Thymus (tissue), 11 donors: ENCODE measurements around the gene EPB41L1. TPM values are rescaled to one million over a fixed set of nuclear protein-coding genes. Genes with fewer than 3 reads are reported as not detected.

ENCODE experiments used
- DNase-seq, 9 donors: peaks; one replicate each; pipeline ENCODE4 v3.0.0-alpha.2; 2013; ENCODE audit warnings: low spot score in 9 of 9, low read depth in 6 of 9, missing footprints in 1 of 9
- H3K27ac ChIP-seq, 2 donors: one replicate each; pipeline ENCODE4 v1.5.1; 2013; ENCODE audit warnings: control low read depth in 1 of 2, low read depth in 1 of 2, low read length in 1 of 2, mild to moderate bottlenecking in 1 of 2, moderate library complexity in 1 of 2
- H3K27me3 ChIP-seq, 2 donors: one replicate each; pipeline ENCODE4 v1.5.1; 2013; ENCODE audit warnings: low read length in 1 of 2; ENCODE audit not compliant: control insufficient read depth in 2 of 2, insufficient read depth in 1 of 2
- H3K36me3 ChIP-seq, 2 donors: one replicate each; pipeline ENCODE4 v1.5.1; 2013; ENCODE audit warnings: low read length in 1 of 2, mild to moderate bottlenecking in 1 of 2, moderate library complexity in 1 of 2; ENCODE audit not compliant: control insufficient read depth in 2 of 2, insufficient read depth in 2 of 2
- H3K4me1 ChIP-seq, 2 donors: one replicate each; pipeline ENCODE4 v1.5.1; 2013; ENCODE audit warnings: low read length in 2 of 2; ENCODE audit not compliant: control insufficient read depth in 2 of 2, insufficient read depth in 2 of 2
- H3K4me3 ChIP-seq, 2 donors: one replicate each; pipeline ENCODE4 v1.5.1; 2013; ENCODE audit warnings: low read length in 2 of 2, control low read depth in 1 of 2, mild to moderate bottlenecking in 1 of 2
- H3K9me3 ChIP-seq, 2 donors: one replicate each; pipeline ENCODE4 v1.5.1; 2013; ENCODE audit warnings: low read length in 1 of 2, mild to moderate bottlenecking in 1 of 2; ENCODE audit not compliant: control insufficient read depth in 2 of 2, insufficient read depth in 1 of 2
- WGBS: extraction: QIAGEN DNeasy Blood & Tissue Kit; methylation state at CpG from one replicate; pipeline ENCODE4 v1.1.7; 2013; 5-methylcytosine and 5-hydroxymethylcytosine counted together
- polyA plus RNA-seq: library from polyadenylated mRNA; stranded (reverse); fragments of 200-250 nt; gene quantifications from one replicate; pipeline ENCODE4 v1.2.3, GENCODE V29; 2013
- total RNA-seq: library from RNA; stranded (reverse); fragments of 120-200 nt; gene quantifications from one replicate; pipeline ENCODE4 v1.2.4, GENCODE V29; 2013
- donor health status: healthy.

EPB41L1 gene
- total and polyA plus RNA-seq, 2 donors, result 3.1 to 4.2 TPM

- no peak for DNase-seq
- Histone ChIP-seq H3K36me3 (no peaks in the 10 kb centered on the region), H3K4me1 (no peaks in the 10 kb centered on the region), H3K27me3 (peaks cover 8 to 35% of the 10 kb centered on the region in 2 donors), H3K9me3 (no peaks in the 10 kb centered on the region), H3K4me3 (no peak overlapping the region), H3K27ac (no peak overlapping the region)
- 91% methylated on average over 3 of the region's 3 CpGs for WGBS
These were observed 5.5 kb upstream of the EPB41L1 start for GRCh38 chr20:36149012-36149411.

DNA sequence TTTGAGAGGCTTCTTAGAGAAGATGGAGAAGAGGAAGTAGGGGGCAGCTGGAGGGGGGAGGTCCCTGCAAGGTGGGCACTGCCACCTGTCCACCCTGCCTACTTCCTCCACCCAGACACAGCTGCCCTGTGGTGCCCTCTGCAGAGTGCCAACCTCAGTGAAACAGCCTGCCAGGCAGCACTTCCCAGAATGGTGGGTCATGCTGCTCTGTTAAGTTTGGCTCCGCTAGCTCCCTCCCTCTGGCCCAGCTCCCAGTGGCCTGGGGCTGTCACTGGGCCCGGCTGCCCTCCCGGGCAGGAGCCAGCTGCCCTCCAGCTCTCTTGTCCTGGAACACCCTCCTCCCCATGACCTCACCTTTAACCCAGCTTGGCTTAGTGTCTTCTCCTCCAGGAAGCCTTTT, 5.1 kb upstream of the EPB41L1 start:
- no peaks in the 10 kb centered on the region for H3K36me3 ChIP-seq
- no peaks in the 10 kb centered on the region for H3K9me3 ChIP-seq
- WGBS, result 61% methylated on average over 3 of the region's 3 CpGs
- no peak overlapping the region for H3K4me3 ChIP-seq
- H3K27me3 ChIP-seq, result peaks cover 12 to 38% of the 10 kb centered on the region in 2 donors
- no peak for DNase-seq
- no peak overlapping the region for H3K27ac ChIP-seq
- H3K4me1 ChIP-seq, result peaks cover 2 to 3% of the 10 kb centered on the region in 2 donors

GRCh38 chr20:36150489-36150846, 4.1 kb upstream of the EPB41L1 start:
- H3K36me3 ChIP-seq, result no peaks in the 10 kb centered on the region
- no peak for DNase-seq
- peaks cover 21 to 47% of the 10 kb centered on the region in 2 donors for H3K27me3 ChIP-seq
- WGBS, result 98% methylated on average over 3 of the region's 3 CpGs
- no peaks in the 10 kb centered on the region for H3K9me3 ChIP-seq
- H3K4me3 ChIP-seq, result no peak overlapping the region
- H3K4me1 ChIP-seq, result peaks cover 3 to 5% of the 10 kb centered on the region in 2 donors
- no peak overlapping the region for H3K27ac ChIP-seq

- WGBS, result 81% methylated on average over 4 of the region's 4 CpGs
- Histone ChIP-seq H3K4me3 (no peak overlapping the region), H3K27ac (no peak overlapping the region), H3K9me3 (no peaks in the 10 kb centered on the region), H3K27me3 (peaks cover 25 to 52% of the 10 kb centered on the region in 2 donors), H3K4me1 (peaks cover 3 to 5% of the 10 kb centered on the region in 2 donors), H3K36me3 (no peaks in the 10 kb centered on the region)
- DNase-seq, result no peak
These were observed 3.5 kb upstream of the EPB41L1 start for GRCh38 chr20:36150847-36151539.

GRCh38 chr20:36152261-36152660, 2.3 kb upstream of the EPB41L1 start:
- WGBS, result 86% methylated on average over 4 of the region's 4 CpGs
- H3K4me1 ChIP-seq, result peaks cover 3 to 9% of the 10 kb centered on the region in 2 donors
- H3K9me3 ChIP-seq, result no peaks in the 10 kb centered on the region
- H3K36me3 ChIP-seq, result no peaks in the 10 kb centered on the region
- no peak overlapping the region for H3K4me3 ChIP-seq
- no peak overlapping the region for H3K27ac ChIP-seq
- peaks cover 25 to 62% of the 10 kb centered on the region in 2 donors for H3K27me3 ChIP-seq
- no peak for DNase-seq

DNA sequence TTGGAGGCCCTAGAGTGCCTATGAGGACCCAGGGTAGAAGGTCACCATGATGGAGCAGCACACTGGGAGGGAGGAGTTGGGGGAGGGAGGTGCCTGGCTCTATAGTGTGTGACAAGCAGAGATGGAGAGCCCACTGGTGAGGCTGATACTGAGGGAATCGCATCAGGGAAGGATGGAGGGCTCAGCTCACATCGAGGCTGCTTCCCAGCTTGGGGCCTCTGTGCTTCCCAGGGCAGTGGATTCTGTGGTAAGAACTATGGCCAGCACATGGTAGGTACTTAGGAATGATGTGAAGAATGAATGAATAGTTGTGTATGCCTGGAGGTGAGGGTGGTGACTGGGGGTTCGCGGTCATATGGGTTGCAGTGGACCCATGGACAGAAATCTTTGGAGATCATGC, 1.3 kb upstream of the EPB41L1 start:
- peaks cover 3 to 9% of the 10 kb centered on the region in 2 donors for H3K4me1 ChIP-seq
- no peaks in the 10 kb centered on the region for H3K36me3 ChIP-seq
- no peaks in the 10 kb centered on the region for H3K9me3 ChIP-seq
- 93% methylated on average over 4 of the region's 4 CpGs for WGBS
- peaks cover 25 to 69% of the 10 kb centered on the region in 2 donors for H3K27me3 ChIP-seq
- no peak overlapping the region for H3K4me3 ChIP-seq
- no peak overlapping the region for H3K27ac ChIP-seq
- DNase-seq, result no peak

- H3K27me3 ChIP-seq, result peaks cover 25 to 74% of the 10 kb centered on the region in 2 donors
- no peaks in the 10 kb centered on the region for H3K9me3 ChIP-seq
- H3K36me3 ChIP-seq, result no peaks in the 10 kb centered on the region
- no peak overlapping the region for H3K27ac ChIP-seq
- peak overlapping the region; percentile 16 to 48 for H3K4me3 ChIP-seq
- 17% methylated on average over 43 of the region's 43 CpGs for WGBS
- DNase-seq, result peak in 1 of 9 donors; percentile 16
- H3K4me1 ChIP-seq, result peaks cover 3 to 9% of the 10 kb centered on the region in 2 donors
These were observed 522 bp upstream of the EPB41L1 start for GRCh38 chr20:36153736-36154699.

GRCh38 chr20:36155629-36155971, 1.1 kb downstream of the EPB41L1 start:
- Histone ChIP-seq H3K9me3 (no peaks in the 10 kb centered on the region), H3K27me3 (peaks cover 25 to 70% of the 10 kb centered on the region in 2 donors), H3K4me3 (no peak overlapping the region), H3K27ac (no peak overlapping the region), H3K36me3 (no peaks in the 10 kb centered on the region), H3K4me1 (peaks cover 3 to 9% of the 10 kb centered on the region in 2 donors)
- DNase-seq, result no peak
- WGBS, result 86% methylated on average over 8 of the region's 8 CpGs

- no peak overlapping the region for H3K4me3 ChIP-seq
- peaks cover 25 to 68% of the 10 kb centered on the region in 2 donors for H3K27me3 ChIP-seq
- DNase-seq, result no peak
- 94% methylated on average over 4 of the region's 4 CpGs for WGBS
- peaks cover 3 to 9% of the 10 kb centered on the region in 2 donors for H3K4me1 ChIP-seq
- H3K9me3 ChIP-seq, result no peaks in the 10 kb centered on the region
- H3K27ac ChIP-seq, result no peak overlapping the region
- no peaks in the 10 kb centered on the region for H3K36me3 ChIP-seq
These were observed 1.5 kb downstream of the EPB41L1 start for GRCh38 chr20:36155991-36156390.
